HepG2 (cell line): ENCODE results near the gene CARD9. TPM values are rescaled to one million over a fixed set of nuclear protein-coding genes. Genes with fewer than 3 reads are reported as not detected.
A peak's percentile ranks its signal among the peaks of the same experiment; 100 is the strongest.

Experiments
- DNMT3B ChIP-seq: conservative IDR thresholded peaks from 2 replicates; pipeline ENCODE4 v1.6.1; 2016; ENCODE audit warnings: missing biosample characterization, control low read depth
- GATA4 ChIP-seq: sonication (generic); IDR thresholded peaks from 2 replicates; pipeline ENCODE4 v1.6.1; 2016; ENCODE audit warnings: antibody characterized with exemption, low read depth, borderline replicate concordance
- HOXA5 ChIP-seq: sonication (generic); formaldehyde crosslinking; IDR thresholded peaks from 2 replicates; pipeline ENCODE4 v1.4.0; 2020; ENCODE audit warnings: missing genetic modification reagents
- JUN ChIP-seq: sonication (generic); formaldehyde crosslinking; IDR thresholded peaks from 2 replicates; pipeline ENCODE4 v1.4.0; 2020; ENCODE audit warnings: mild to moderate bottlenecking, missing genetic modification reagents
- JUNB ChIP-seq: sonication (generic); formaldehyde crosslinking; IDR thresholded peaks from 2 replicates; pipeline ENCODE4 v1.8.0; 2022; ENCODE audit warnings: missing genetic modification reagents, mild to moderate bottlenecking, borderline replicate concordance
- NKX3-1 ChIP-seq: sonication (generic); formaldehyde crosslinking; IDR thresholded peaks from 2 replicates; pipeline ENCODE4 v1.5.0; 2020; ENCODE audit warnings: missing genetic modification reagents
- PCBP1 ChIP-seq: fragments of 200-400 bp; formaldehyde crosslinking; IDR thresholded peaks from 2 replicates; pipeline ENCODE4 v1.6.1; 2017; ENCODE audit warnings: mild to moderate bottlenecking, low read depth, low read length, borderline replicate concordance
- RBM22 ChIP-seq: fragments of 200-400 bp; formaldehyde crosslinking; optimal IDR thresholded peaks from 2 replicates; pipeline ENCODE3; 2017; ENCODE audit warnings: mild to moderate bottlenecking, low read length, moderate library complexity
- RFXAP ChIP-seq: sonication (generic); formaldehyde crosslinking; IDR thresholded peaks from 2 replicates; pipeline ENCODE4 v1.4.0; 2020; ENCODE audit warnings: missing genetic modification reagents, borderline replicate concordance
- TBL1XR1 ChIP-seq: fragments of 150-350 bp; IDR thresholded peaks from 2 replicates; pipeline ENCODE4 v1.6.1; 2014; ENCODE audit warnings: borderline replicate concordance, low read length; ENCODE audit not compliant: partially characterized antibody
- ZBTB7B ChIP-seq: sonication (generic); formaldehyde crosslinking; IDR thresholded peaks from 2 replicates; pipeline ENCODE4 v1.4.0; 2020; ENCODE audit warnings: missing genetic modification reagents
- ZKSCAN1 ChIP-seq: fragments of 150-350 bp; IDR thresholded peaks from 2 replicates; pipeline ENCODE4 v1.6.1; 2014; ENCODE audit warnings: low read length
- ZKSCAN8 ChIP-seq: IDR thresholded peaks from 2 replicates; pipeline ENCODE4 v1.6.1; 2016; ENCODE audit warnings: borderline replicate concordance, missing genetic modification reagents, missing compliant biosample characterization
- ZNF17 ChIP-seq: sonication (generic); formaldehyde crosslinking; IDR thresholded peaks from 2 replicates; pipeline ENCODE4 v1.5.0; 2020; ENCODE audit warnings: mild to moderate bottlenecking, missing genetic modification reagents
- ZNF296 ChIP-seq: sonication (generic); formaldehyde crosslinking; conservative IDR thresholded peaks from 2 replicates; pipeline ENCODE4 v1.5.0; 2020; ENCODE audit warnings: mild to moderate bottlenecking, missing genetic modification reagents
- ZNF552 ChIP-seq: sonication (generic); formaldehyde crosslinking; IDR thresholded peaks from 2 replicates; pipeline ENCODE4 v1.9.0; 2022; ENCODE audit warnings: missing genetic modification reagents, mild to moderate bottlenecking, borderline replicate concordance
- polyA plus RNA-seq, 8 experiments: library from polyadenylated mRNA; depleted of rRNA in 3 of 8; stranded (reverse) in 7 of 8; unstranded in 1 of 8; fragments of >200 nt; fragmentation: Illumina TruSeq in 4 of 8; extraction: Trizol in 4 of 8; gene quantifications; 2 replicates each; pipeline versions ENCODE4 v1.2.1 to v1.2.3, GENCODE V29; 2011 to 2016; ENCODE audit warnings: low read depth in 4 of 8, missing spikeins in 1 of 8, mixed read lengths in 1 of 8; ENCODE audit not compliant: insufficient read depth in 1 of 8
- total RNA-seq, 5 experiments: library from RNA; depleted of rRNA; stranded (reverse); fragments of >200 nt; fragmentation: Illumina TruSeq; extraction: Trizol; gene quantifications; 2 replicates each; pipeline ENCODE4 v1.2.3, GENCODE V29; 2016; ENCODE audit warnings: low read depth in 1 of 5
- TF ChIP-seq, protein P1 (sequence below): fragments of 450-650 bp; IDR thresholded peaks from 2 replicates; pipeline ENCODE4 v1.6.1; 2017
- TF ChIP-seq, protein P2 (sequence below): sonication (generic); formaldehyde crosslinking; IDR thresholded peaks from 2 replicates; pipeline ENCODE4 v1.4.0; 2020; ENCODE audit warnings: mild to moderate bottlenecking, missing genetic modification reagents
- TF ChIP-seq, protein P3 (sequence below), 2 experiments: sonication (generic) in 1 of 2; formaldehyde crosslinking in 1 of 2; IDR thresholded peaks; 2 replicates each; pipeline versions ENCODE4 v1.6.1 to v1.9.0; 2014 to 2022; ENCODE audit warnings: antibody characterized with exemption in 1 of 2, borderline replicate concordance in 1 of 2, inconsistent platforms in 1 of 2, low read depth in 1 of 2, missing genetic modification reagents in 1 of 2

Gene CARD9
- total and polyA plus RNA-seq, 2 of the 13 experiments (the other 11 are each of a cell fraction or from before 2014, with no cell fraction given), result 3.3 to 7.4 TPM

- 0 out of 2 replicates have a peak, but pooled peaks have one; percentile 58 for TF ChIP-seq ZNF17 (CRISPR knock-in tag)
- TF ChIP-seq DNMT3B, result no peak
- TF ChIP-seq ZNF552 (CRISPR knock-in tag), result peak; percentile 61
- peak; percentile 93 for TF ChIP-seq HOXA5 (CRISPR knock-in tag)
- no peak for TF ChIP-seq ZKSCAN1
- no peak for TF ChIP-seq TBL1XR1
- no peak for TF ChIP-seq GATA4
- no peak for TF ChIP-seq ZNF296
- TF ChIP-seq NKX3-1 (CRISPR knock-in tag), result peak; percentile 86
- TF ChIP-seq, protein P1, sequence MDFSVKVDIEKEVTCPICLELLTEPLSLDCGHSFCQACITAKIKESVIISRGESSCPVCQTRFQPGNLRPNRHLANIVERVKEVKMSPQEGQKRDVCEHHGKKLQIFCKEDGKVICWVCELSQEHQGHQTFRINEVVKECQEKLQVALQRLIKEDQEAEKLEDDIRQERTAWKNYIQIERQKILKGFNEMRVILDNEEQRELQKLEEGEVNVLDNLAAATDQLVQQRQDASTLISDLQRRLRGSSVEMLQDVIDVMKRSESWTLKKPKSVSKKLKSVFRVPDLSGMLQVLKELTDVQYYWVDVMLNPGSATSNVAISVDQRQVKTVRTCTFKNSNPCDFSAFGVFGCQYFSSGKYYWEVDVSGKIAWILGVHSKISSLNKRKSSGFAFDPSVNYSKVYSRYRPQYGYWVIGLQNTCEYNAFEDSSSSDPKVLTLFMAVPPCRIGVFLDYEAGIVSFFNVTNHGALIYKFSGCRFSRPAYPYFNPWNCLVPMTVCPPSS, result no peak
- TF ChIP-seq RBM22, result peak; percentile 67
- TF ChIP-seq RFXAP (CRISPR knock-in tag), result peak; percentile 89; the same call in 1 of the 2 replicates
- peak; percentile 38; the same call in 1 of the 2 replicates for TF ChIP-seq JUN (CRISPR knock-in tag)
- TF ChIP-seq ZBTB7B (CRISPR knock-in tag), result peak; percentile 84
- TF ChIP-seq, protein P2, sequence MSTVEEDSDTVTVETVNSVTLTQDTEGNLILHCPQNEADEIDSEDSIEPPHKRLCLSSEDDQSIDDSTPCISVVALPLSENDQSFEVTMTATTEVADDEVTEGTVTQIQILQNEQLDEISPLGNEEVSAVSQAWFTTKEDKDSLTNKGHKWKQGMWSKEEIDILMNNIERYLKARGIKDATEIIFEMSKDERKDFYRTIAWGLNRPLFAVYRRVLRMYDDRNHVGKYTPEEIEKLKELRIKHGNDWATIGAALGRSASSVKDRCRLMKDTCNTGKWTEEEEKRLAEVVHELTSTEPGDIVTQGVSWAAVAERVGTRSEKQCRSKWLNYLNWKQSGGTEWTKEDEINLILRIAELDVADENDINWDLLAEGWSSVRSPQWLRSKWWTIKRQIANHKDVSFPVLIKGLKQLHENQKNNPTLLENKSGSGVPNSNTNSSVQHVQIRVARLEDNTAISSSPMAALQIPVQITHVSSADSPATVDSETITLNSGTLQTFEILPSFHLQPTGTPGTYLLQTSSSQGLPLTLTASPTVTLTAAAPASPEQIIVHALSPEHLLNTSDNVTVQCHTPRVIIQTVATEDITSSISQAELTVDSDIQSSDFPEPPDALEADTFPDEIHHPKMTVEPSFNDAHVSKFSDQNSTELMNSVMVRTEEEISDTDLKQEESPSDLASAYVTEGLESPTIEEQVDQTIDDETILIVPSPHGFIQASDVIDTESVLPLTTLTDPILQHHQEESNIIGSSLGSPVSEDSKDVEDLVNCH (CRISPR knock-in tag), result no peak
- no peak for TF ChIP-seq ZKSCAN8 (CRISPR knock-in tag)
- TF ChIP-seq JUNB (CRISPR knock-in tag), result peak; percentile 57; the same call in 1 of the 2 replicates
- TF ChIP-seq, protein P3, sequence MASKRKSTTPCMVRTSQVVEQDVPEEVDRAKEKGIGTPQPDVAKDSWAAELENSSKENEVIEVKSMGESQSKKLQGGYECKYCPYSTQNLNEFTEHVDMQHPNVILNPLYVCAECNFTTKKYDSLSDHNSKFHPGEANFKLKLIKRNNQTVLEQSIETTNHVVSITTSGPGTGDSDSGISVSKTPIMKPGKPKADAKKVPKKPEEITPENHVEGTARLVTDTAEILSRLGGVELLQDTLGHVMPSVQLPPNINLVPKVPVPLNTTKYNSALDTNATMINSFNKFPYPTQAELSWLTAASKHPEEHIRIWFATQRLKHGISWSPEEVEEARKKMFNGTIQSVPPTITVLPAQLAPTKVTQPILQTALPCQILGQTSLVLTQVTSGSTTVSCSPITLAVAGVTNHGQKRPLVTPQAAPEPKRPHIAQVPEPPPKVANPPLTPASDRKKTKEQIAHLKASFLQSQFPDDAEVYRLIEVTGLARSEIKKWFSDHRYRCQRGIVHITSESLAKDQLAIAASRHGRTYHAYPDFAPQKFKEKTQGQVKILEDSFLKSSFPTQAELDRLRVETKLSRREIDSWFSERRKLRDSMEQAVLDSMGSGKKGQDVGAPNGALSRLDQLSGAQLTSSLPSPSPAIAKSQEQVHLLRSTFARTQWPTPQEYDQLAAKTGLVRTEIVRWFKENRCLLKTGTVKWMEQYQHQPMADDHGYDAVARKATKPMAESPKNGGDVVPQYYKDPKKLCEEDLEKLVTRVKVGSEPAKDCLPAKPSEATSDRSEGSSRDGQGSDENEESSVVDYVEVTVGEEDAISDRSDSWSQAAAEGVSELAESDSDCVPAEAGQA (IDR thresholded peaks at IDR 0.05; ENCODE audit: low read depth), result peak; percentile 85
- TF ChIP-seq, protein P3 (CRISPR knock-in tag; IDR thresholded peaks at IDR 0.05; ENCODE audit: borderline replicate concordance), result peak; percentile 60; the same call in 1 of the 2 replicates
- peak; percentile 54; the same call in 1 of the 2 replicates for TF ChIP-seq PCBP1
These were observed 10.1 kb downstream of the CARD9 start, which contains the start of gene DNLZ (continued) for GRCh38 chr9:136363106-136363948.
